Left ventricle myocardium inferior (tissue), 1 donor: ENCODE data around the gene PACSIN2. TPM values are rescaled to one million over a fixed set of nuclear protein-coding genes. Genes with fewer than 3 reads are reported as not detected.
A peak's percentile ranks its signal among the peaks of the same experiment; 100 is the strongest.

Experiments used
- DNase-seq: peaks from one replicate; pipeline ENCODE4 v3.0.0-alpha.2; 2020
- H3K27ac ChIP-seq: fragments of 200-600 bp; replicated peaks from 2 replicates; pipeline ENCODE4 v1.8.0; 2021
- H3K27me3 ChIP-seq: fragments of 200-600 bp; 2 replicates; pipeline ENCODE4 v1.8.0; 2021; ENCODE audit warnings: low read depth
- H3K36me3 ChIP-seq: fragments of 200-600 bp; 2 replicates; pipeline ENCODE4 v1.8.0; 2021
- H3K4me1 ChIP-seq: fragments of 200-600 bp; 2 replicates; pipeline ENCODE4 v1.8.0; 2021
- H3K4me3 ChIP-seq: fragments of 200-600 bp; 2 replicates; pipeline ENCODE4 v1.8.0; 2021; ENCODE audit warnings: mild to moderate bottlenecking, moderate library complexity
- H3K9me3 ChIP-seq: fragments of 200-600 bp; replicated peaks from 2 replicates; pipeline ENCODE4 v1.8.0; 2021
- intact Hi-C: fragments of 100-400 bp; cut with micrococcal nuclease; formaldehyde crosslinking; loops from one replicate; pipeline ENCODE4 v1.11.0; 2022
- total RNA-seq: library from RNA; stranded (reverse); fragmentation: NEBNext Ultra II Directional; extraction: Animal tissue kit (Norgen Biotek cat#: 25700); gene quantifications from one replicate; pipeline ENCODE4 v1.2.1, GENCODE V29; 2021
- TF ChIP-seq, protein P1 (sequence below): fragments of 200-600 bp; IDR thresholded peaks from 2 replicates; pipeline ENCODE4 v1.8.0; 2021; ENCODE audit warnings: antibody characterized with exemption, mild to moderate bottlenecking, borderline replicate concordance
- donor health status: DM: no; HTN: yes; CAD: no; lungs with severe emphysema.

Gene PACSIN2
- total RNA-seq, 1 donor from 2014 or later = 64.8 TPM

- DNase-seq = no peak
- intact Hi-C loops = no loop called here
- Histone ChIP-seq H3K9me3 (no peaks in the 10 kb centered on the region), H3K27ac (peak overlapping the region; percentile 50), H3K27me3 (no peaks in the 10 kb centered on the region), H3K4me3 (no peak overlapping the region), H3K36me3 (no peaks in the 10 kb centered on the region), H3K4me1 (peaks cover 84% of the 10 kb centered on the region)
- TF ChIP-seq, protein P1, sequence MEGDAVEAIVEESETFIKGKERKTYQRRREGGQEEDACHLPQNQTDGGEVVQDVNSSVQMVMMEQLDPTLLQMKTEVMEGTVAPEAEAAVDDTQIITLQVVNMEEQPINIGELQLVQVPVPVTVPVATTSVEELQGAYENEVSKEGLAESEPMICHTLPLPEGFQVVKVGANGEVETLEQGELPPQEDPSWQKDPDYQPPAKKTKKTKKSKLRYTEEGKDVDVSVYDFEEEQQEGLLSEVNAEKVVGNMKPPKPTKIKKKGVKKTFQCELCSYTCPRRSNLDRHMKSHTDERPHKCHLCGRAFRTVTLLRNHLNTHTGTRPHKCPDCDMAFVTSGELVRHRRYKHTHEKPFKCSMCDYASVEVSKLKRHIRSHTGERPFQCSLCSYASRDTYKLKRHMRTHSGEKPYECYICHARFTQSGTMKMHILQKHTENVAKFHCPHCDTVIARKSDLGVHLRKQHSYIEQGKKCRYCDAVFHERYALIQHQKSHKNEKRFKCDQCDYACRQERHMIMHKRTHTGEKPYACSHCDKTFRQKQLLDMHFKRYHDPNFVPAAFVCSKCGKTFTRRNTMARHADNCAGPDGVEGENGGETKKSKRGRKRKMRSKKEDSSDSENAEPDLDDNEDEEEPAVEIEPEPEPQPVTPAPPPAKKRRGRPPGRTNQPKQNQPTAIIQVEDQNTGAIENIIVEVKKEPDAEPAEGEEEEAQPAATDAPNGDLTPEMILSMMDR = no peak
These were observed 63.7 kb downstream of the PACSIN2 start for GRCh38 chr22:42951093-42951710.

DNA sequence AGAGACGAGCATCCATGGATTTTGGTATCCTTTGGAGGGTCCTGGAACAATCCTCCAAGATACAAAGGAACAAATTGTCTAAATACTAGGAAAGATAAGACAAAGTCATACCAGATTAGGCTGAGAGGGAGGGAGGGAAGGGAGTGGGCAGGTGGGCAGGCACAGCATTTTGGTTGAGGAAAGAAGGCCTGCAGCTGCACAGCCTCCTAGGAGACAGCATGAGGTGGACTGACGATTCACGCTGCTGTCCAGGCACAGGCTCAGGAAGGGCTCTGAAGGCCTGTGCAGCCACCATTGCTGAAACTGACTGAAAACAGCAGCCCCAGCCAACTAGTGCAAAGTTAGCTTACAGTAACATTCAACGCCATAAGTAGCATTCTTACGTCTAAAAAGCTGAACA, 64.7 kb downstream of the PACSIN2 start:
- H3K4me3 ChIP-seq = no peak overlapping the region
- H3K27ac ChIP-seq = peak overlapping the region; percentile 95
- intact Hi-C loops = no loop called here
- H3K4me1 ChIP-seq = peaks cover 92% of the 10 kb centered on the region
- H3K36me3 ChIP-seq = no peaks in the 10 kb centered on the region
- no peak for DNase-seq
- H3K9me3 ChIP-seq = no peaks in the 10 kb centered on the region
- TF ChIP-seq, protein P1 = no peak
- no peaks in the 10 kb centered on the region for H3K27me3 ChIP-seq

- H3K27ac ChIP-seq = peak overlapping the region; percentile 95
- peaks cover 92% of the 10 kb centered on the region for H3K4me1 ChIP-seq
- no peak overlapping the region for H3K4me3 ChIP-seq
- no peaks in the 10 kb centered on the region for H3K36me3 ChIP-seq
- TF ChIP-seq, protein P1 = no peak
- no peaks in the 10 kb centered on the region for H3K9me3 ChIP-seq
- DNase-seq = no peak
- intact Hi-C loops = no loop called here
- H3K27me3 ChIP-seq = no peaks in the 10 kb centered on the region
These were observed 65.8 kb downstream of the PACSIN2 start for GRCh38 chr22:42949159-42949558.

DNA sequence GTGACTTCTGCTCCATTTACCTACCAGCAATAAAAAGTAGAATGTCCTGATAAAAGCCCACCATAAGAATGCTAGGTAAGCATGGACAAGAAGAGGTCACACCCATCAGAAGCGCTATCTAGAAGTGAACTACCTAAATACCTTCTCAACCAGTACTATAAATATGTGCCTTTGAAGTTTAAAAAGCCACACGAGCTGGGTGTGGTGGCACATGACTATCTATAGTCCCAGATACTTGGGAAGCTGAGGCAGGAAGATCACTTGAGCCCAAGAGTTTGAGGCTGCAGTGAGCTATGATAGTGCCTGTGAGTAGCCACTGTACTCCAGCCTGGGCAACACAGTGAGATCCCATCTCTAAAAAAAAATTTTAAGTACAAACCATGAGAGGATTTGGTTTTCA, 66.7 kb downstream of the PACSIN2 start:
- Histone ChIP-seq H3K36me3 (no peaks in the 10 kb centered on the region), H3K27ac (peak overlapping the region; percentile 95), H3K4me1 (peaks cover 92% of the 10 kb centered on the region)

DNA sequence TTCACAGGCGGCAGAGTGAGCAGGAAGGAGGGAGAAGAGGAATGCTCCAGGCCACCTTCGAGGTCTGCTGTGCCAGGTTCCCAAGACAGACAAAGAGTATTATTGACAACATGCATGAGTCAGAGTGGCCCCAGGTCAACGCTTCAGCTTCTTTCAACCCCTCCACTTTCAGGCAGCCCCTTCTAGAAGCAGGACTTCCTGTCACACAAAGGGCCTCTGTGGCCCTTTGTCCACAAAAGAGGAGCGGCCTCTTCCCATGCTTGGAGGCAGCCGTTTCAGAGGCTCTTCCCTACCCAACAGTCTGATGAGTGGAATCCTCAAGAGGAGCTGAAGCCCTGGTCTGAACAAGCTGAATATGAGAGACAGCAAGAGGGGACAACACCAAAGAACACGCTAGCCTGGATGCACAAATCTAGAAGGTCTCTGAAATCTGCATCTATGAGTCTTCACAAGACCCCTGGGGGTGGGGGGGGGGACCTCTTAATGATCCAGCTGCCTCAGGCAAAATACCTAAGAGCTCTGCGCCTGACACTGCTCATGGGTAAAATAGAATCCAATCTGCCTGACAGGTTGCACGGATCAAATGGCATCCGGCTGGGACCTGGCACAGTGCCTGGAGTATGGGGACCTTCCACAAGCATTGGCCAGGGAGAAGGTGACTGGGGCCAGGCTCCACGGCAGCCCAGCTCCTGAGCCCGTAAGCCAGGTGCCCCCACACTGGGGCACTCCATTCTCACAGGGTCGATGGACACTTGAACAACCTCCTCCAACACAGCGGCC, 67.5 kb downstream of the PACSIN2 start:
- no peaks in the 10 kb centered on the region for H3K9me3 ChIP-seq
- intact Hi-C loops = no loop called here
- DNase-seq = peak; percentile 73
- TF ChIP-seq, protein P1 = no peak
- no peaks in the 10 kb centered on the region for H3K27me3 ChIP-seq
- peak overlapping the region; percentile 95 for H3K27ac ChIP-seq
- H3K4me1 ChIP-seq = peaks cover 100% of the 10 kb centered on the region
- no peak overlapping the region for H3K4me3 ChIP-seq
- H3K36me3 ChIP-seq = no peaks in the 10 kb centered on the region

More for the DNA sequence above, 66.7 kb downstream of the PACSIN2 start:
- no peak for DNase-seq
- intact Hi-C loops = no loop called here
- TF ChIP-seq, protein P1 = no peak
- H3K27me3 ChIP-seq = no peaks in the 10 kb centered on the region
- no peaks in the 10 kb centered on the region for H3K9me3 ChIP-seq
- no peak overlapping the region for H3K4me3 ChIP-seq
